ENCODE results near the gene GAK.

GAK gene

GRCh38 chr4:905485-906338, 26.4 kb downstream of the GAK start:
- DNase-seq, result no peak

DNA sequence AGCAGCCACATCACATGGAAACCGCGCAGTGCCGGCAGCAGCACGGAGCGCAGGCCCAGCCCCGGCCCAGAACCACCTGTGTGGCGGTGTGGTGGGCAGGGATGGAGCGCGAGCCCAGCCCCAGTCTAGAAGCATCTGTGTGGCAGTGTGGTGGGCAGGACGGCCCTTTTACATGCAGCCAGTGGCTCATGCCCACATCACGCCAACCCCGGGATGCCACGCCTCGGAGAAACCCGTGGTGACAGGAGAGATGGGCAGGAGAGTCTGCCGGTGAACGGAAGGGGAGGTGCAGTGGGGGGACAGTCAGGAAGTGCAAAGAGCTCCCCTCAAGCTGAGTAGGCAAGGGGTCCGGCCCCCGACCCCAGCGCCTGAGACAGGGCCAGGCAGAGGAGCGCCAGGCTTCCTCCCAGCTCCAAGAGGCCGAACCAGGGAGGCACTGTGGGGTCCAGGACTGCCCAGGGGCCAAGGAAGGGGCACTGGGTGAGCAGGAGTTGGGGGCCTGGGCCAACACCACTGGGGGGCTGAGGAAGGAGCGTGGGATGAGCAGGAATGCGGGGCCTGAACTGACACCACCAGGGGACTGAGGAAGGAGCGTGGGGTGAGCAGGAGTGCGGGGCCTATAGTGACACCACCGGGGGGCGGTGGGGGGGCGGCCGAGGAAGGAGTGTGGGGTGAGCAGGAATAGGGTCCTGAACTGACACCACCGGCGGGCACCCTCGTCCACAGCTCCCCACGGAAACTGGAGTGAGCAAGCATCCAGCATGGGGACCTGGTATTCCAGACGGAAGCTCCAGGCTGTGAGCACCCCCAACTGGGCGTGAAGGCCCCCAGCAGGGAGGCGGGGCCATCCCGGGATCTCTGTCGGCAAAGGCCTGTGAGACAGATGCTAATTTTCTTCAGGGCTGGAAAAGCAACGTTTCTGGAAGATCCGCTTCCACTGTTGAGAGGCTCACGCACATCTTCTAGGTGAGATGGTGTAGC, 28.8 kb downstream of the GAK start:
- DNase-seq, result no peak

GRCh38 chr4:901192-901910, 30.8 kb downstream of the GAK start:
- DNase-seq, result no peak

- DNase-seq, result no peak
Measured at GRCh38 chr4:900721-901120, 31.4 kb downstream of the GAK start.

DNA sequence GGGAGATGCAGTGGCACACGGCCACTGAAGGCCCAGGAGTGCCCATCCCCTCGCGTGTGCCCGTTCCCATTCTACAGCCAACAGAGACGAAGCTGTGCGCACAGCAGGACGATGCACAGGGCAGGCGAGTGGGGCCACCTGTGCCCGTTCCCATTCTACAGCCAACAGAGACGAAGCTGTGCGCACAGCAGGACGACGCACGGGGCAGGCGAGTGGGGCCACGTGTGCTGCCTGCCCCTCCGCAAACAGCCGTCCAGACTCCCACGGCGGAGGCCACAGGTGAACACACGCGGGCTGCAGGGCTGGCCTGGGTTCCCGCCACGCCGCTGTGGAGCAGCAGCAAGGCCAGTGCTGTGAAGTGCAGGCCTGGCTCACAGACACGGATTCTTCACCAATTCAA, 32.0 kb downstream of the GAK start:
- DNase-seq, result no peak

GRCh38 chr4:899556-899906, 32.6 kb downstream of the GAK start:
- no peak for DNase-seq

- no peak for DNase-seq
Measured at GRCh38 chr4:898869-899555, 33.1 kb downstream of the GAK start.

GRCh38 chr4:898123-898522, 34.0 kb downstream of the GAK start:
- no peak for DNase-seq

GRCh38 chr4:896630-897029, 35.5 kb downstream of the GAK start:
- DNase-seq, result no peak

DNA sequence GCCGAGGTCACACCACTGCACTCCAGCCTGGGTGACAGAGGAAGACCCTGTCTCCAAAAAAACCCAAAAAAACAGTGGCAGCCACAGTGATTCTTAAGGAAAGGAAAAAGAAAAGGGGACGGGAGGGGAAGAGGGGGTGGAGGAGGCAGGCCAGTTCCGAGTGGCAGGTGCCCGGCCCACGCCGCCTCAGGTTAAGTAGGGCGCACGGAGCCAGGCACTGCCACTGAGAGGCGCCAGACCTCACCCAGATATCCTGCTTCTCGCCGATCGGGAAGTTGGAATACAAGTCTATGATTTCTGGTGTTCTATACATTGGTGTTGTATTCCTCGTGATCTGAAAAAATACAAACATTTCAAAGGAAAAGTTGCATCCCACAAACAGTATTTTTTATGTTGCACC, 35.9 kb downstream of the GAK start:
- no peak for DNase-seq

GRCh38 chr4:895596-895995, 36.5 kb downstream of the GAK start:
- DNase-seq, result no peak

DNA sequence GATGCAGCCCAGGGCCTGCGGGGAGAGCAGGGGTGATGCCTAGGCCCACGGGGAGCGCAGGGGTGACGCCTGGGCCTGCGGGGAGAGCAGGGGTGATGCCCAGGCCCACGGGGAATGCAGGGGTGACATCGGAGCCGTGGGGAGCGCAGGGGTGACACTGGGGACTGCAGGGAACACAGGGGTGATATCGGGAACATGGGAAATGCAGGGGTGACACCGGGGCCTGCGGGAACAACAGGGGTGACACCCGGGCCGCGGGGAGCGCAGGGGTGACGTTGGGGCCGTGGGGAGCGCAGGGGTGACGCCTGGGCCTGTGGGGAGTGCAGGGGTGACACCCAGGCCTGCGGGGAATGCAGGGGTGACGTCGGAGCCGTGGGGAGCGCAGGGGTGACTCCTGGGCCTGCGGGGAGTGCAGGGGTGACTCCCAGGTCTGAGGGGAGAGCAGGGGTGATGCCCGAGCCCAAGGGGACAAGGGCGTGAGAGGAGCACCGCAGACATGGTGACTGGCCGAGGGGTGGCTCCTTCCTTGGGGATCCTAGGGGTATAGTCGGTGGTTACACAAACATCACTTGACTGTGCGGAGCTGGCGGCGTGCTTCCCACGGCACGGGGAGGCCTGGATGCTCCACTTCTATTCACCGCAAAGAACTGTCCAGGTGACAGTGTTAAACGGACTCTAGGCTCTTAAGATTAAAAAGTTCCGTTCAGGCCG, 38.0 kb downstream of the GAK start:
- DNase-seq, result no peak

GRCh38 chr4:893276-893994, 38.7 kb downstream of the GAK start:
- DNase-seq, result no peak

GRCh38 chr4:892780-893179, 39.3 kb downstream of the GAK start:
- DNase-seq, result no peak

DNA sequence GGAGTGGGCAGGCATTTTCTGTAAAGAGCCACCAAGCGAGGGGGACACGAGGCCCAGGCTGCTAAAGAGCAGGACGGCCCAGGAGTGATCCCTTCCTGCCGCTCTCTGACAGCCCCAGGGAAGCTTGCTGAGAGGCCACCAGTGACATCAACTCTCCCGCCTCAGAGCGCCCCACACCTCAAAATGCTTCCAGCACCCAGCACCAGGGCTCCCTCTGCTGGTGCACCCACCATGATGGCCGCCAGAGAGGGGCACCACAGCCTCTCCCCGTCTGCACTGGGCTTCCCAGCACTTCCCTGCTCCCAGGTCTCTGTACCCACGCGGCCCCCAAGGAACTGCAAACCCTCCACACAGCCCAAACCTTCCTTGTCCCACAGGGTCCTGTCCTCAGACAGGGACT, 40.4 kb downstream of the GAK start:
- DNase-seq, result no peak

DNA sequence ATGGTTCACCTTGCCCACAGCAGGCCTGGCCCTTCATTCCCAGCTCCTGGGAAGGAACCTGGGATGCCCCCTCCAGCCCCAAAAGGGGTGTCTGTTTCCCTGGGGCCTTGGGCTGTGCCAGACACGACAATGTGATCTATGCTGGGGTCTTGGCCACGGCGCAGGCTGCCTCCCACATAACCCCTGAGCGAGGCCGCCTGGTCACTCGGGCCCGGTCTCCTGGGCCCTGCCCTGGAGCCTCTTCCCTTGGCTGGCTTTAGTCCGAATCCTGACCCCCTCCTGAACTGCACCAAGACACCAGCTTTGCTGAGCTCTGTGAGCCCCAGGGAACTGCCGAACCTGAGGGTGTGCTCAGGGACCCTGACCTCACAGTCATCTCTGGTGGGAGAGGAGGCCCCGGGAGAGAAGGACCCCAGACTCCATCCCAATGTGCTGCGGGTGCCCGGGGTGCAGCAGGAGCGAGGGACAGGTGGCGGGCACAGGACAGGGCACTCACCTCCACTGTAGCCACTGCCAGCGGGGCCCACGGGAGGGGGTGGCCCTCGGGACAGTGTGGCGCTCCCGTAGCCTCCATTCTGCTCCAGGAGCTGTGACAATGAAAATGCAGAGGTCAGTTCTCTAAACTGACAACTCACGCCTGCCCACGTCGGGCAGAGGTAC, 42.0 kb downstream of the GAK start:
- no peak for DNase-seq

DNA sequence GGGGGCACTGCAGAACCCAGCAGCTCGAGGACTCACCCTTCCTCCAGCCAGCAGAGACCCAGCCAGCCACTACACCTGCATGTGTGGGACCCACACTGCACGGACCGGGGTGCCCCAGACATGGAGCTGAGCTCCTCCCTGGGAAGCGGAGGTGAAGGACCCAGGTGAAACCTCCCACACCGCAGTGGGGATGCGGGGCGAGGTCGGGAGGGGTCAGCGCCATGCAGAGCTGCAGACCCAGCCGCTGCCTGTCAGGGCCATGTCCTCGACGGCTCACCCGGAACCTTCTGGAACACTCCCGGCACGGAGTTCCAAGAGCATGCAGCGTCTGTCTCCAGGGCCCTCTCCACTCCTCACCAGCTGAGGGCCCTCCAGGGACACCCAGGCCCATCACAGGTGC, 42.6 kb downstream of the GAK start:
- DNase-seq, result no peak

DNA sequence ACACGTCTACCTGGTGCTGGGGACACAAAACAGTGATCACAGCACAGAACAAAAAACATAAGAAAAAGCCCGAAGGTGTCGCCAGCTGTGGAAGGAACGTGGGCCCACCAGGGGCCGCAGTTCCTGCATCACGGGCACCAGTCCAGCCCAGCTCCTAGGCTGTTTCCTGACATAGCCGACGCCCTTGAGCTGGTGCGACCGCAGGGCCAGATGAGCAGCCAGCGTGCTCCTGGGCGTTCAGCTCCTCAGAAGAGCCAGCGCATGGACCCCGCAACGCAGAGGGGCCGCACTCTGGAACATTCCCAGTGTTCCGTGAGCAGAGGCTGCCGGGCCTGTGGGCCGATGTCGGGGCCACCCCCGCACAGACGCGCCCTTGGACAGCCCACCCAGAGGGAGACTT, 44.1 kb downstream of the GAK start:
- no peak for DNase-seq

DNA sequence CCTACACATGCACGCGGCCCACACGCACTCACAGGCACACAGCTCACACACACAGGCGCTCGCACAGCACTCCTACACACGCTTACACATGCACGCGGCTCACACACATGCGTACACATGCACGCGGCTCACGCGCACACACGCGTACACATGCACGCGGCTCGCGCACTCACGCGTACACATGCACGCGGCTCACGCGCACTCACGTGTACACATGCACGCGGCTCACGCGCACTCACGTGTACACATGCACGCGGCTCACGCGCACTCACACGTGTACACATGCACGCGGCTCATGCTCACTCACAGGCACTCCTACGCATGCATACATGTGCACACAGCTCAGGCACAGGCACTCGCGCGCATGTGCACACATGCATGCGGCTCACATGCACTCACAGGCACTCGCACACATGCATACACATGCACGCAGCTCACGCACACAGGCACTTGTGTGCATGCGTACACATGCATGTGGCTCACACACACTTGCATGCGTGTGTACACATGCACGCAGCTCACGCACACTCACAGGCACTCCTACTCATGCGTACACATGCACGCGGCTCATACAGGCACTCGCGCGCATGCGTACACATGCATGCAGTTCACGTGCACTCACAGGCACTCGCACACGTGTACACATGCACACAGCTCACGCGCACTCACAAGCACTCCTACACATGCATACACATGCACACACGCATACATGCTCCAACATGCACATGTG, 44.9 kb downstream of the GAK start:
- no peak for DNase-seq

DNA sequence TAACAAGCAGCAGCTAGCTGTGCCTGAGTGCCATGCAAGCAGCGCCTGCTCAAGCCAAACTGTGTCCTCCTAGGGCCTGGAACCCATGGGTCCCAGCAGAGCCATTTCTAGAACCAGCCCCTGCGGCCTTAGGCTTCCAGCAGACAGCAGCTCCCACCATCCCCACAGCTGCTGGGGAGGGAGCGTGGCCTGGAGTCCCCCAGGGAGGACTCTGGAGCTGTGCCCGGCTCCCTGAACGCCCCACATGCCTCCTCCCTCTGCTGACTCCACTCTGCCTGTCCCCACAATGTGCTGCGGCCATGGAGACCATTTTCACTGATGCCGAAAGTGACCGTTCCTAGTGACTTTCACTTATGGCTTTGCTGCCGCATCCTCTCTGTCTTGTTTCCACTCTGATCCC, 45.9 kb downstream of the GAK start:
- DNase-seq, result no peak

Data from NCI-H774 (cell line).